ENCODE data around the gene DNAJC27.

The DNAJC27 gene

GRCh38 chr2:25009954-25010353 is 38.2 kb upstream of the DNAJC27 start:
- H3K4me2 ChIP-seq (ENCODE audit: low read length): no peak overlapping the region

DNA sequence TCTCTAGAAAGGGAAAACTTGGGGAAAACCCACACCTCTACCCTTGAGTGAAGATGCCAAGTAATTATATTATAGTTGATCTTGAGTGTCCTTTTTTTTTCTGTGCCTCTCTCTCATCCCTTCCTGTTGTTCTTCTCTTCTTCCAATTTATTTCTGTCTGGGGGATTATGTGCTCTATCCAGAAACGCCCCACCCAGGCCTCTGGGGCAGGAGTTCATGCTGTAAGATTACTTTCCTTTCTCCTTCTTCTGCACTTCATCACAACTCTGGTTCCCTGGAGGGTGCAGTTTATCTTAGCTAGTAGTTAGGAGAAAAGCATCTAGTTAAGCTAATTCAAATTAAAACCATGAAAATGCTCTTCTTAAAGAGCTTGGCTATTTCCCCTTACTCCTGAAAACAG is 30.3 kb upstream of the DNAJC27 start:
- H2BK120ac ChIP-seq (ENCODE audit: insufficient read depth, low read length, poor library complexity): no peak overlapping the region
- no CpG with 5 or more reads among the region's 1 CpG for WGBS (ENCODE audit: extremely low coverage, insufficient coverage, insufficient read length)
- DNase-seq: no peak
- H3K79me1 ChIP-seq (ENCODE audit: low read length): no peaks in the 10 kb centered on the region
- no peak overlapping the region for H3K4me3 ChIP-seq (ENCODE audit: low read depth, low read length)
- H4K12ac ChIP-seq (ENCODE audit: low read depth, low read length): no peak overlapping the region
- H4K8ac ChIP-seq (ENCODE audit: low read depth, low read length): no peak overlapping the region
- H3K27ac ChIP-seq (ENCODE audit: low read depth, low read length): no peak overlapping the region
- H3K4ac ChIP-seq (ENCODE audit: low read depth, low read length): no peak overlapping the region
- H3K79me2 ChIP-seq (ENCODE audit: control insufficient read depth, insufficient read depth, low read length, poor library complexity): no peaks in the 10 kb centered on the region
- no peak overlapping the region for H3K9ac ChIP-seq (ENCODE audit: low read length)
- no peak overlapping the region for H2BK5ac ChIP-seq (ENCODE audit: low read depth, low read length, poor library complexity)
- no peak overlapping the region for H4K91ac ChIP-seq (ENCODE audit: low read depth, low read length)
- H3K14ac ChIP-seq (ENCODE audit: low read length): no peak overlapping the region
- H3K18ac ChIP-seq (ENCODE audit: low read length): no peak overlapping the region
- H3K4me2 ChIP-seq (ENCODE audit: low read length): no peak overlapping the region
- no peak overlapping the region for H2AFZ ChIP-seq (ENCODE audit: insufficient read depth, low read length, poor library complexity)
- H2BK12ac ChIP-seq (ENCODE audit: low read length): no peak overlapping the region
- H3K27me3 ChIP-seq (ENCODE audit: insufficient read depth, low read length): no peaks in the 10 kb centered on the region
- no peaks in the 10 kb centered on the region for H3K4me1 ChIP-seq (ENCODE audit: control insufficient read depth in 1 of 2, insufficient read depth in 2 of 2, low read length in 2 of 2)
- no peaks in the 10 kb centered on the region for H3K36me3 ChIP-seq (ENCODE audit: control insufficient read depth in 1 of 2, insufficient read depth in 2 of 2, low read length in 2 of 2)
- no peaks in the 10 kb centered on the region for H3K9me3 ChIP-seq (ENCODE audit: insufficient read depth, low read depth, low read length)
- H3K23ac ChIP-seq (ENCODE audit: low read length): no peak overlapping the region
- H2AK5ac ChIP-seq (ENCODE audit: low read length): no peak overlapping the region

More at GRCh38 chr2:25009954-25010353, 38.2 kb upstream of the DNAJC27 start:
- Histone ChIP-seq H2BK120ac (ENCODE audit: insufficient read depth, low read length, poor library complexity) (no peak overlapping the region), H3K18ac (ENCODE audit: low read length) (no peak overlapping the region), H2BK12ac (ENCODE audit: low read length) (no peak overlapping the region), H3K9ac (ENCODE audit: low read length) (no peak overlapping the region), H4K91ac (ENCODE audit: low read depth, low read length) (no peak overlapping the region), H3K79me1 (ENCODE audit: low read length) (no peaks in the 10 kb centered on the region), H3K27ac (ENCODE audit: low read depth, low read length) (no peak overlapping the region), H3K36me3 (ENCODE audit: control insufficient read depth in 1 of 2, insufficient read depth in 2 of 2, low read length in 2 of 2) (no peaks in the 10 kb centered on the region), H4K8ac (ENCODE audit: low read depth, low read length) (no peak overlapping the region), H4K12ac (ENCODE audit: low read depth, low read length) (no peak overlapping the region), H3K27me3 (ENCODE audit: insufficient read depth, low read length) (no peaks in the 10 kb centered on the region), H3K23ac (ENCODE audit: low read length) (no peak overlapping the region), H2BK5ac (ENCODE audit: low read depth, low read length, poor library complexity) (no peak overlapping the region), H3K9me3 (ENCODE audit: insufficient read depth, low read depth, low read length) (no peaks in the 10 kb centered on the region), H2AFZ (ENCODE audit: insufficient read depth, low read length, poor library complexity) (no peak overlapping the region), H3K79me2 (ENCODE audit: control insufficient read depth, insufficient read depth, low read length, poor library complexity) (no peaks in the 10 kb centered on the region), H3K4me3 (ENCODE audit: low read depth, low read length) (no peak overlapping the region), H3K4ac (ENCODE audit: low read depth, low read length) (no peak overlapping the region), H3K4me1 (ENCODE audit: control insufficient read depth in 1 of 2, insufficient read depth in 2 of 2, low read length in 2 of 2) (peaks cover 3% of the 10 kb centered on the region in 2 experiments), H3K14ac (ENCODE audit: low read length) (no peak overlapping the region), H2AK5ac (ENCODE audit: low read length) (no peak overlapping the region)
- no CpG with 5 or more reads among the region's 11 CpGs for WGBS (ENCODE audit: extremely low coverage, insufficient coverage, insufficient read length)
- DNase-seq: no peak

GRCh38 chr2:25001325-25001637 is 29.5 kb upstream of the DNAJC27 start:
- H3K9me3 ChIP-seq (ENCODE audit: insufficient read depth, low read depth, low read length): no peaks in the 10 kb centered on the region
- no peak for DNase-seq
- H4K91ac ChIP-seq (ENCODE audit: low read depth, low read length): no peak overlapping the region
- no peaks in the 10 kb centered on the region for H3K79me1 ChIP-seq (ENCODE audit: low read length)
- no peak overlapping the region for H2BK12ac ChIP-seq (ENCODE audit: low read length)
- H4K12ac ChIP-seq (ENCODE audit: low read depth, low read length): no peak overlapping the region
- H2BK5ac ChIP-seq (ENCODE audit: low read depth, low read length, poor library complexity): no peak overlapping the region
- H3K18ac ChIP-seq (ENCODE audit: low read length): no peak overlapping the region
- WGBS (ENCODE audit: extremely low coverage, insufficient coverage, insufficient read length): no CpG with 5 or more reads among the region's 7 CpGs
- no peak overlapping the region for H3K4me3 ChIP-seq (ENCODE audit: low read depth, low read length)
- no peak overlapping the region for H3K27ac ChIP-seq (ENCODE audit: low read depth, low read length)
- no peak overlapping the region for H2AK5ac ChIP-seq (ENCODE audit: low read length)
- no peak overlapping the region for H4K8ac ChIP-seq (ENCODE audit: low read depth, low read length)
- H3K9ac ChIP-seq (ENCODE audit: low read length): no peak overlapping the region
- H2AFZ ChIP-seq (ENCODE audit: insufficient read depth, low read length, poor library complexity): no peak overlapping the region
- H3K23ac ChIP-seq (ENCODE audit: low read length): no peak overlapping the region
- H3K79me2 ChIP-seq (ENCODE audit: control insufficient read depth, insufficient read depth, low read length, poor library complexity): no peaks in the 10 kb centered on the region
- no peaks in the 10 kb centered on the region for H3K4me1 ChIP-seq (ENCODE audit: control insufficient read depth in 1 of 2, insufficient read depth in 2 of 2, low read length in 2 of 2)
- H3K14ac ChIP-seq (ENCODE audit: low read length): no peak overlapping the region
- no peak overlapping the region for H3K4me2 ChIP-seq (ENCODE audit: low read length)
- H3K4ac ChIP-seq (ENCODE audit: low read depth, low read length): no peak overlapping the region
- no peaks in the 10 kb centered on the region for H3K27me3 ChIP-seq (ENCODE audit: insufficient read depth, low read length)
- no peak overlapping the region for H2BK120ac ChIP-seq (ENCODE audit: insufficient read depth, low read length, poor library complexity)
- no peaks in the 10 kb centered on the region for H3K36me3 ChIP-seq (ENCODE audit: control insufficient read depth in 1 of 2, insufficient read depth in 2 of 2, low read length in 2 of 2)

GRCh38 chr2:25000503-25001324 is 29.0 kb upstream of the DNAJC27 start:
- no CpG with 5 or more reads among the region's 6 CpGs for WGBS (ENCODE audit: extremely low coverage, insufficient coverage, insufficient read length)
- H3K4me2 ChIP-seq (ENCODE audit: low read length): no peak overlapping the region
- H2AFZ ChIP-seq (ENCODE audit: insufficient read depth, low read length, poor library complexity): no peak overlapping the region
- H3K79me1 ChIP-seq (ENCODE audit: low read length): no peaks in the 10 kb centered on the region
- no peak overlapping the region for H4K12ac ChIP-seq (ENCODE audit: low read depth, low read length)
- no peak overlapping the region for H2BK5ac ChIP-seq (ENCODE audit: low read depth, low read length, poor library complexity)
- H3K27ac ChIP-seq (ENCODE audit: low read depth, low read length): no peak overlapping the region
- no peak overlapping the region for H4K91ac ChIP-seq (ENCODE audit: low read depth, low read length)
- H3K18ac ChIP-seq (ENCODE audit: low read length): no peak overlapping the region
- H3K14ac ChIP-seq (ENCODE audit: low read length): no peak overlapping the region
- no peak overlapping the region for H3K4me3 ChIP-seq (ENCODE audit: low read depth, low read length)
- H2AK5ac ChIP-seq (ENCODE audit: low read length): no peak overlapping the region
- H3K36me3 ChIP-seq (ENCODE audit: control insufficient read depth in 1 of 2, insufficient read depth in 2 of 2, low read length in 2 of 2): no peaks in the 10 kb centered on the region
- no peaks in the 10 kb centered on the region for H3K4me1 ChIP-seq (ENCODE audit: control insufficient read depth in 1 of 2, insufficient read depth in 2 of 2, low read length in 2 of 2)
- no peak overlapping the region for H3K23ac ChIP-seq (ENCODE audit: low read length)
- H2BK12ac ChIP-seq (ENCODE audit: low read length): no peak overlapping the region
- H3K79me2 ChIP-seq (ENCODE audit: control insufficient read depth, insufficient read depth, low read length, poor library complexity): no peaks in the 10 kb centered on the region
- no peaks in the 10 kb centered on the region for H3K27me3 ChIP-seq (ENCODE audit: insufficient read depth, low read length)
- DNase-seq: no peak
- no peaks in the 10 kb centered on the region for H3K9me3 ChIP-seq (ENCODE audit: insufficient read depth, low read depth, low read length)
- no peak overlapping the region for H3K9ac ChIP-seq (ENCODE audit: low read length)
- H2BK120ac ChIP-seq (ENCODE audit: insufficient read depth, low read length, poor library complexity): no peak overlapping the region
- no peak overlapping the region for H4K8ac ChIP-seq (ENCODE audit: low read depth, low read length)
- no peak overlapping the region for H3K4ac ChIP-seq (ENCODE audit: low read depth, low read length)

Measured in trophoblast cell (in vitro differentiated cells and primary cell).